Gastroesophageal sphincter (tissue), 3 donors: Measurements from ENCODE around the gene FOSL2.

Source experiments
- POLR2A ChIP-seq, 2 donors: fragments of 450-650 bp; IDR thresholded peaks; one replicate each; pipeline ENCODE4 v1.6.1; 2017; ENCODE audit warnings: antibody characterized with exemption in 2 of 2, mild to moderate bottlenecking in 2 of 2, moderate library complexity in 1 of 2
- TF ChIP-seq, protein P1 (sequence below), 4 experiments: fragments of 200-600 bp in 2 of 4; fragments of 450-650 bp in 2 of 4; sonication (generic) in 1 of 4; IDR thresholded peaks; one replicate each; pipeline ENCODE4 v1.5.1; 2017 to 2019; ENCODE audit warnings: antibody characterized with exemption in 4 of 4, mild to moderate bottlenecking in 2 of 4, moderate library complexity in 2 of 4

GRCh38 chr2:28343184-28343942 lies 49.3 kb upstream of the FOSL2 start:
- no peak for TF ChIP-seq POLR2A (IDR thresholded peaks at IDR 0.05)
- TF ChIP-seq, protein P1, sequence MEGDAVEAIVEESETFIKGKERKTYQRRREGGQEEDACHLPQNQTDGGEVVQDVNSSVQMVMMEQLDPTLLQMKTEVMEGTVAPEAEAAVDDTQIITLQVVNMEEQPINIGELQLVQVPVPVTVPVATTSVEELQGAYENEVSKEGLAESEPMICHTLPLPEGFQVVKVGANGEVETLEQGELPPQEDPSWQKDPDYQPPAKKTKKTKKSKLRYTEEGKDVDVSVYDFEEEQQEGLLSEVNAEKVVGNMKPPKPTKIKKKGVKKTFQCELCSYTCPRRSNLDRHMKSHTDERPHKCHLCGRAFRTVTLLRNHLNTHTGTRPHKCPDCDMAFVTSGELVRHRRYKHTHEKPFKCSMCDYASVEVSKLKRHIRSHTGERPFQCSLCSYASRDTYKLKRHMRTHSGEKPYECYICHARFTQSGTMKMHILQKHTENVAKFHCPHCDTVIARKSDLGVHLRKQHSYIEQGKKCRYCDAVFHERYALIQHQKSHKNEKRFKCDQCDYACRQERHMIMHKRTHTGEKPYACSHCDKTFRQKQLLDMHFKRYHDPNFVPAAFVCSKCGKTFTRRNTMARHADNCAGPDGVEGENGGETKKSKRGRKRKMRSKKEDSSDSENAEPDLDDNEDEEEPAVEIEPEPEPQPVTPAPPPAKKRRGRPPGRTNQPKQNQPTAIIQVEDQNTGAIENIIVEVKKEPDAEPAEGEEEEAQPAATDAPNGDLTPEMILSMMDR (IDR thresholded peaks at IDR 0.05): no peak
